HEK293 (cell line): Measurements from ENCODE around the gene NRG2.

Source experiments
- CTCF ChIA-PET: fragments of 350-600 bp; formaldehyde crosslinking; extraction: SDS; loops from one replicate; lab custom pipeline; 2021; ENCODE audit warnings: antibody characterized with exemption; lab: Yijun Ruan, JAX
- POLR2A ChIA-PET: fragments of 300-600 bp; formaldehyde crosslinking; extraction: SDS; loops from one replicate; lab custom pipeline; 2020; ENCODE audit warnings: antibody characterized with exemption, inconsistent platforms; lab: Yijun Ruan, JAX
- H3K27ac ChIP-seq: fragments of 200-500 bp; sonication (Bioruptor generic); 2 replicates; pipeline ENCODE4 v1.5.1; 2014; ENCODE audit warnings: low read depth, low read length, control low read depth, inconsistent platforms; ENCODE audit errors: extremely low read depth
- H3K36me3 ChIP-seq, 2 experiments: fragments of 200-500 bp in 1 of 2; sonication (Bioruptor generic) in 1 of 2; 1 replicate in 1 of 2; 2 replicates in 1 of 2; pipeline ENCODE4 v1.5.1; 2014 to 2017; ENCODE audit warnings: inconsistent platforms in 2 of 2, low read length in 2 of 2; ENCODE audit not compliant: control insufficient read depth in 2 of 2, insufficient read depth in 1 of 2
- H3K4me1 ChIP-seq: fragments of 200-500 bp; sonication (Bioruptor generic); 2 replicates; pipeline ENCODE4 v1.5.1; 2014; ENCODE audit warnings: mild to moderate bottlenecking, low read length, inconsistent platforms; ENCODE audit not compliant: control insufficient read depth, insufficient read depth
- H3K4me3 ChIP-seq: 2 replicates; pipeline ENCODE4 v1.5.1; 2011; ENCODE audit warnings: low read depth, mild to moderate bottlenecking, control low read depth, low read length, moderate library complexity
- H3K9me3 ChIP-seq: fragments of 200-500 bp; sonication (Bioruptor generic); 2 replicates; pipeline ENCODE4 v1.5.1; 2014; ENCODE audit warnings: low read depth, low read length, inconsistent platforms; ENCODE audit not compliant: control insufficient read depth, insufficient read depth
- MYNN ChIP-seq: fragments of 450-650 bp; formaldehyde crosslinking; IDR thresholded peaks from 2 replicates; pipeline ENCODE4 v1.5.1; 2016; ENCODE audit warnings: missing biosample characterization, missing genetic modification characterization, borderline replicate concordance
- OSR2 ChIP-seq: fragments of 450-650 bp; formaldehyde crosslinking; IDR thresholded peaks from 2 replicates; pipeline ENCODE4 v1.5.1; 2016; ENCODE audit warnings: missing biosample characterization, missing genetic modification characterization
- PATZ1 ChIP-seq: fragments of 450-650 bp; formaldehyde crosslinking; IDR thresholded peaks from 2 replicates; pipeline ENCODE4 v1.5.1; 2016; ENCODE audit warnings: missing biosample characterization, missing genetic modification characterization
- ZNF155 ChIP-seq: fragments of 450-650 bp; formaldehyde crosslinking; IDR thresholded peaks from 2 replicates; pipeline ENCODE4 v1.5.1; 2016; ENCODE audit warnings: missing biosample characterization, missing genetic modification characterization
- ZNF449 ChIP-seq: fragments of 450-650 bp; formaldehyde crosslinking; IDR thresholded peaks from 2 replicates; pipeline ENCODE4 v1.5.1; 2017; ENCODE audit warnings: missing biosample characterization, mild to moderate bottlenecking, missing genetic modification characterization, moderate library complexity
- ZNF518A ChIP-seq: fragments of 450-650 bp; formaldehyde crosslinking; conservative IDR thresholded peaks from 2 replicates; pipeline ENCODE4 v1.5.1; 2016; ENCODE audit warnings: low read depth, missing biosample characterization, missing genetic modification characterization
- ZNF580 ChIP-seq: fragments of 450-650 bp; formaldehyde crosslinking; IDR thresholded peaks from 2 replicates; pipeline ENCODE4 v1.5.1; 2016; ENCODE audit warnings: missing biosample characterization, missing genetic modification characterization
- ZNF76 ChIP-seq: fragments of 450-650 bp; formaldehyde crosslinking; IDR thresholded peaks from 2 replicates; pipeline ENCODE4; 2016; ENCODE audit warnings: low read depth, missing biosample characterization, missing genetic modification characterization, borderline replicate concordance

NRG2 gene

GRCh38 chr5:139839232-139839815, 203.8 kb downstream of the NRG2 start:
- ChIA-PET POLR2A (no interaction called here), CTCF (interaction anchor here (1.4 kb wide), 1 partner anchor 52 kb away, joined by 4 read pairs; no protein-coding TSS in a partner anchor)

More at GRCh38 chr5:139839232-139839815, 203.8 kb downstream of the NRG2 start:
- H3K36me3 ChIP-seq, result no peaks in the 10 kb centered on the region
- H3K4me1 ChIP-seq, result no peaks in the 10 kb centered on the region
- no peak overlapping the region for H3K4me3 ChIP-seq
- no peak overlapping the region for H3K27ac ChIP-seq
- no peak for TF ChIP-seq ZNF518A (tag by site-specific recombination)
- no peak for TF ChIP-seq OSR2 (tag by site-specific recombination)
- TF ChIP-seq ZNF155 (tag by site-specific recombination), result no peak
- no peak for TF ChIP-seq MYNN
- TF ChIP-seq ZNF76, result no peak
- TF ChIP-seq ZNF449, result no peak
- TF ChIP-seq PATZ1, result no peak
- TF ChIP-seq ZNF580 (tag by site-specific recombination), result no peak
- H3K9me3 ChIP-seq, result no peaks in the 10 kb centered on the region
